Measurements from ENCODE around the gene SYK.
"Not testable (repeated sequence)": the region's sequence is repeated elsewhere in the genome, so short reads cannot be mapped to it uniquely, and the experiment has no call there.

The SYK gene

GRCh38 chr9:90775657-90776056 is 26.0 kb upstream of the SYK start:
- H3K4me1 ChIP-seq (ENCODE audit: insufficient read depth, low read length), result peaks cover 12% of the 10 kb centered on the region; the same call in 1 of the 2 replicates
- no peak overlapping the region for H3K4me3 ChIP-seq (ENCODE audit: low read length)
- H3K9ac ChIP-seq (ENCODE audit: low read depth, low read length), result no peak overlapping the region
- H3K9me3 ChIP-seq (ENCODE audit: insufficient read depth, low read depth, low read length), result peaks cover 4% of the 10 kb centered on the region; the same call in 1 of the 2 replicates
- no peaks in the 10 kb centered on the region for H3K27me3 ChIP-seq (ENCODE audit: insufficient read depth, low read length)
- H3K27ac ChIP-seq (ENCODE audit: low read length), result no peak overlapping the region
- H3K36me3 ChIP-seq (ENCODE audit: insufficient read depth, low read depth, low read length), result no peaks in the 10 kb centered on the region

- H3K27me3 ChIP-seq (ENCODE audit: insufficient read depth, low read length), result no peaks in the 10 kb centered on the region
Observed at GRCh38 chr9:90778746-90779145, 22.9 kb upstream of the SYK start.

GRCh38 chr9:90783552-90783951 is 18.1 kb upstream of the SYK start:
- Histone ChIP-seq H3K27ac (ENCODE audit: low read length) (peak overlapping the region; percentile 13), H3K4me1 (ENCODE audit: insufficient read depth, low read length) (peaks cover 23% of the 10 kb centered on the region; the same call in 1 of the 2 replicates), H3K9ac (ENCODE audit: low read depth, low read length) (peak overlapping the region; percentile 19; the same call in 1 of the 2 replicates)

More at GRCh38 chr9:90778746-90779145, 22.9 kb upstream of the SYK start:
- H3K9ac ChIP-seq (ENCODE audit: low read depth, low read length), result no peak overlapping the region
- H3K9me3 ChIP-seq (ENCODE audit: insufficient read depth, low read depth, low read length), result no peaks in the 10 kb centered on the region
- H3K4me3 ChIP-seq (ENCODE audit: low read length), result 0 out of 2 replicates have a peak overlapping the region, but pooled peaks have one; percentile 41
- H3K4me1 ChIP-seq (ENCODE audit: insufficient read depth, low read length), result peaks cover 16% of the 10 kb centered on the region; the same call in 1 of the 2 replicates
- H3K36me3 ChIP-seq (ENCODE audit: insufficient read depth, low read depth, low read length), result no peaks in the 10 kb centered on the region
- H3K27ac ChIP-seq (ENCODE audit: low read length), result no peak overlapping the region

DNA sequence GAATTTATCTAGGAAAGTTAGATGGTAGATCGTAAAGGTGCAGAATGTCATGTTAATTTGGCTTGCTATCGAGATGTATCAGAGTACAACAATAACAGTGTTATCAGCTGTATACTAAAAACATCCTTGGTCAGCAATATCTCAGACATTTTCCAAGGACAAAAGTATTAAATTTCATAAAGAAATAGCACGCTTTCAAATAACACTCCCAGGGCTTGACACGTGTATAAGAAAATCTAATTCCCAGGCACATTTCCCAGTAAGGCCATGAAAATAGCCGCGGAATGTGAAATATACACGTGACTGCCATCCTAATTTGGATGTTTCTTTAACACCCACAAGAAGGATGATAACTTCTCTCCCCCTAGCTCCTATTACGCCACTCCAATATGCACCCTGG is 17.7 kb upstream of the SYK start:
- Histone ChIP-seq H3K4me1 (ENCODE audit: insufficient read depth, low read length) (peaks cover 21% of the 10 kb centered on the region; the same call in 1 of the 2 replicates), H3K27ac (ENCODE audit: low read length) (no peak overlapping the region), H3K27me3 (ENCODE audit: insufficient read depth, low read length) (no peaks in the 10 kb centered on the region), H3K4me3 (ENCODE audit: low read length) (no peak overlapping the region; the same call in 1 of the 2 replicates), H3K9ac (ENCODE audit: low read depth, low read length) (no peak overlapping the region), H3K9me3 (ENCODE audit: insufficient read depth, low read depth, low read length) (no peaks in the 10 kb centered on the region), H3K36me3 (ENCODE audit: insufficient read depth, low read depth, low read length) (no peaks in the 10 kb centered on the region)

More at GRCh38 chr9:90783552-90783951, 18.1 kb upstream of the SYK start:
- no peaks in the 10 kb centered on the region for H3K36me3 ChIP-seq (ENCODE audit: insufficient read depth, low read depth, low read length)
- H3K9me3 ChIP-seq (ENCODE audit: insufficient read depth, low read depth, low read length), result no peaks in the 10 kb centered on the region
- peak overlapping the region; percentile 33 for H3K4me3 ChIP-seq (ENCODE audit: low read length)
- H3K27me3 ChIP-seq (ENCODE audit: insufficient read depth, low read length), result no peaks in the 10 kb centered on the region

GRCh38 chr9:90787771-90788460 is 13.7 kb upstream of the SYK start:
- no peak overlapping the region for H3K9ac ChIP-seq (ENCODE audit: low read depth, low read length)
- peaks cover 8% of the 10 kb centered on the region; the same call in 1 of the 2 replicates for H3K4me1 ChIP-seq (ENCODE audit: insufficient read depth, low read length)
- no peak overlapping the region for H3K4me3 ChIP-seq (ENCODE audit: low read length)
- H3K36me3 ChIP-seq (ENCODE audit: insufficient read depth, low read depth, low read length), result no peaks in the 10 kb centered on the region
- H3K9me3 ChIP-seq (ENCODE audit: insufficient read depth, low read depth, low read length), result no peaks in the 10 kb centered on the region
- no peaks in the 10 kb centered on the region for H3K27me3 ChIP-seq (ENCODE audit: insufficient read depth, low read length)
- no peak overlapping the region for H3K27ac ChIP-seq (ENCODE audit: low read length)

- not testable (repeated sequence) for H3K9ac ChIP-seq (ENCODE audit: low read depth, low read length); H3K9me3 ChIP-seq (ENCODE audit: insufficient read depth, low read depth, low read length); H3K4me3 ChIP-seq (ENCODE audit: low read length); H3K4me1 ChIP-seq (ENCODE audit: insufficient read depth, low read length); H3K27ac ChIP-seq (ENCODE audit: low read length); H3K36me3 ChIP-seq (ENCODE audit: insufficient read depth, low read depth, low read length); H3K27me3 ChIP-seq (ENCODE audit: insufficient read depth, low read length)
Observed at GRCh38 chr9:90788527-90788926, 13.1 kb upstream of the SYK start.

DNA sequence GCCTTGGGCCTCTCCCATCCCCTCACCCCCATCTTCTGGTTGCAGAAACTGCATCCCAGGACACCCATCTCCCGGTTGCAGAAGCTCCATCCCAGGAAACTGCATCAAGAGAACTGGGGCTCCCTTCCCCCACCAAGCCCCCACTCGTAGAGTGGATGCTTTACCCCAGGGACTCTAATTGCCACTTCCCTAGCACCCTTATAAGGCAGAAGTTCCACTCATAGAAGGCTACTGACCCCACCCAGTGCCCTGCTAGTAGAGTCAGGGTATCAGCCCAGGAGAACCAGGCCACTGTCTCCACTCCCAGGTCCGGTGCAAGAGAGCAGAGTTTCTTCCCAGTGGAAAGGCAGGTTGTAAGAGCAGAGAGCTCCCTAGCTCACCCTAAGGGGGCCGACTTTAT is 12.2 kb upstream of the SYK start:
- H3K27ac ChIP-seq (ENCODE audit: low read length), result no peak overlapping the region

DNA sequence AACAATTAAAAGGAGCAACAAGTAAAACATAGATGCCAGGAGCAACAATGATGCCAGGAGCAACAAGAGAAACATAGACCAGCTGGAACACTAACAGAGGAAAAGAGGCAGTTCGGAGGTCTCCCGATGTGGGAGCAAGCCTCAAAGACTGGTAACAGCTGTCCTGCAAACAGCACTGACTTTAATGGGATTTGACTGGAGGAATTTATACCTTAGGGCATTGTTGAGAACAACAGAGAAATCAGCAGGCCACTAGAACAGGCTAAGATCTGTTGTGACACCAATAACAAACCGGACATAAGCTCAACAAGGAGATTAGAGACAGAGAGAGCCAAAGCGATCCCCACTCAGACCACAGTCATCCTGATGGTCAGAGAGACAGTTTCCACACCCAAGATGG is 11.8 kb upstream of the SYK start:
- no peaks in the 10 kb centered on the region for H3K9me3 ChIP-seq (ENCODE audit: insufficient read depth, low read depth, low read length)
- no peaks in the 10 kb centered on the region for H3K4me1 ChIP-seq (ENCODE audit: insufficient read depth, low read length)
- no peak overlapping the region for H3K4me3 ChIP-seq (ENCODE audit: low read length)
- no peaks in the 10 kb centered on the region for H3K27me3 ChIP-seq (ENCODE audit: insufficient read depth, low read length)
- H3K9ac ChIP-seq (ENCODE audit: low read depth, low read length), result no peak overlapping the region
- H3K27ac ChIP-seq (ENCODE audit: low read length), result no peak overlapping the region
- H3K36me3 ChIP-seq (ENCODE audit: insufficient read depth, low read depth, low read length), result no peaks in the 10 kb centered on the region

More for the DNA sequence above, 12.2 kb upstream of the SYK start:
- Histone ChIP-seq H3K27me3 (ENCODE audit: insufficient read depth, low read length) (no peaks in the 10 kb centered on the region), H3K9ac (ENCODE audit: low read depth, low read length) (no peak overlapping the region), H3K4me1 (ENCODE audit: insufficient read depth, low read length) (peaks cover under 1% of the 10 kb centered on the region; the same call in 1 of the 2 replicates), H3K36me3 (ENCODE audit: insufficient read depth, low read depth, low read length) (no peaks in the 10 kb centered on the region), H3K4me3 (ENCODE audit: low read length) (no peak overlapping the region), H3K9me3 (ENCODE audit: insufficient read depth, low read depth, low read length) (no peaks in the 10 kb centered on the region)

DNA sequence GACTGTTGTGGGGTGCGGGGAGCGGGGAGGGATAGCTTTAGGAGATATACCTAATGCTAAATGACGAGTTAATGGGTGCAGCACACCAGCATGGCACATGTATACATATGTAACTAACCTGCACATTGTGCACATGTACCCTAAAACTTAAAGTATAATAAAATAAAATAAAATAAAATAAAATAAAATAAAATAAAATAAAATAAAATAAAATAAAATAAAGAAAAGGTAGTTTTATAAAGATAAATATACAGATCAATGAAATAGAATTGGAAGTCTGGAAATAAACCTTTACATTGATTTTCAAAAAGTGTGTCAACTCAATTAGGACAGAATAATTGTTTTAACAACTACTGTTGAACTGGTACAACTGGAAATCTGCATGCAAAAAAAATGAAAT is 8.6 kb upstream of the SYK start:
- not testable (repeated sequence) for H3K9ac ChIP-seq (ENCODE audit: low read depth, low read length); H3K27me3 ChIP-seq (ENCODE audit: insufficient read depth, low read length); H3K9me3 ChIP-seq (ENCODE audit: insufficient read depth, low read depth, low read length); H3K4me3 ChIP-seq (ENCODE audit: low read length); H3K27ac ChIP-seq (ENCODE audit: low read length); H3K36me3 ChIP-seq (ENCODE audit: insufficient read depth, low read depth, low read length); H3K4me1 ChIP-seq (ENCODE audit: insufficient read depth, low read length)

DNA sequence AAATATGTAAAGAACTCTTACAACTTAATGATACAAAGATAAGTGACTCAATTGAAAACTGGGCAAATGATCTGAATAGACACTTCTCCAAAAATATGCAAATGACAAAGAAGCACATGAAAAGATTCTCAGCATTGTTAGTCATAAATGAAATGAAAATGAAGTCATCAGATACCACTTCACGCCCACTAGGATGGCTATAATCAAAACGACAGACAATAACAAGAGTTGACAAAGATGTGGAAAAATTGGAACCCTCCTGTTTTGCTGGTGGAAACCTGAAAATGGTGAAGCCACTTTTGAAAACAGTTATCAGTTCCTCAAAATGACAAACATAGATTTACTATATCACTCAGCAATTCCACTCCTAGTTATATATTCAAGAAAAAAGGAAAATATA is 7.9 kb upstream of the SYK start:
- Histone ChIP-seq H3K27me3 (ENCODE audit: insufficient read depth, low read length) (peaks cover 8% of the 10 kb centered on the region), H3K36me3 (ENCODE audit: insufficient read depth, low read depth, low read length) (no peaks in the 10 kb centered on the region), H3K9me3 (ENCODE audit: insufficient read depth, low read depth, low read length) (no peaks in the 10 kb centered on the region), H3K27ac (ENCODE audit: low read length) (no peak overlapping the region), H3K9ac (ENCODE audit: low read depth, low read length) (no peak overlapping the region), H3K4me3 (ENCODE audit: low read length) (no peak overlapping the region), H3K4me1 (ENCODE audit: insufficient read depth, low read length) (no peaks in the 10 kb centered on the region)

DNA sequence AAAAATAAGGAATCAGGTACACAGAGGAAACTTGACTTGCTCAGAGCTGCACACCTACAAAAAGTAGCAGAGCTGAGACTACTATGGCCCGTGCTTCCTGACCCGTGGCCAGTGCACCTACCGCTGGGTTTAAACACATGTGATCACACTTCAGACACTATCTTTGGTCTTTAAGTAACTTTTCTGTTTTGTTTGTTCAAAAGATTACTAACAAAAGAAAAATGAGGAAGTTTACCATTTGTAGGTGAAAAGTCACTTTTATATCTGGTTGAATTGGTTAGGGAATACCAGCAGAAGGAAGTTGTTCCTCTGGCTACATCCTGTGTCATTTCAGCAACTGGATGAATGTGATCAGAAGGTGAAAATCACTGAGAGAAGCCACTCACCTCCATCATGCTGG is 6.5 kb upstream of the SYK start:
- Histone ChIP-seq H3K9me3 (ENCODE audit: insufficient read depth, low read depth, low read length) (no peaks in the 10 kb centered on the region), H3K4me1 (ENCODE audit: insufficient read depth, low read length) (no peaks in the 10 kb centered on the region), H3K4me3 (ENCODE audit: low read length) (no peak overlapping the region), H3K27ac (ENCODE audit: low read length) (no peak overlapping the region), H3K36me3 (ENCODE audit: insufficient read depth, low read depth, low read length) (no peaks in the 10 kb centered on the region), H3K9ac (ENCODE audit: low read depth, low read length) (no peak overlapping the region), H3K27me3 (ENCODE audit: insufficient read depth, low read length) (peaks cover 18% of the 10 kb centered on the region)

- Histone ChIP-seq H3K4me3 (ENCODE audit: low read length) (no peak overlapping the region), H3K9me3 (ENCODE audit: insufficient read depth, low read depth, low read length) (no peaks in the 10 kb centered on the region), H3K9ac (ENCODE audit: low read depth, low read length) (no peak overlapping the region), H3K27ac (ENCODE audit: low read length) (no peak overlapping the region), H3K36me3 (ENCODE audit: insufficient read depth, low read depth, low read length) (no peaks in the 10 kb centered on the region), H3K4me1 (ENCODE audit: insufficient read depth, low read length) (no peaks in the 10 kb centered on the region), H3K27me3 (ENCODE audit: insufficient read depth, low read length) (peaks cover 26% of the 10 kb centered on the region)
Observed at GRCh38 chr9:90795871-90796317, 5.7 kb upstream of the SYK start.
